ENCODE data around the gene C3orf52. TPM values are rescaled to one million over a fixed set of nuclear protein-coding genes. Genes with fewer than 3 reads are reported as not detected.
A peak's percentile ranks its signal among the peaks of the same experiment; 100 is the strongest.
"Not testable (repeated sequence)": the region's sequence is repeated elsewhere in the genome, so short reads cannot be mapped to it uniquely, and the experiment has no call there.

The C3orf52 gene
- total RNA-seq, 1 donor from 2014 or later, result 13.0 TPM

DNA sequence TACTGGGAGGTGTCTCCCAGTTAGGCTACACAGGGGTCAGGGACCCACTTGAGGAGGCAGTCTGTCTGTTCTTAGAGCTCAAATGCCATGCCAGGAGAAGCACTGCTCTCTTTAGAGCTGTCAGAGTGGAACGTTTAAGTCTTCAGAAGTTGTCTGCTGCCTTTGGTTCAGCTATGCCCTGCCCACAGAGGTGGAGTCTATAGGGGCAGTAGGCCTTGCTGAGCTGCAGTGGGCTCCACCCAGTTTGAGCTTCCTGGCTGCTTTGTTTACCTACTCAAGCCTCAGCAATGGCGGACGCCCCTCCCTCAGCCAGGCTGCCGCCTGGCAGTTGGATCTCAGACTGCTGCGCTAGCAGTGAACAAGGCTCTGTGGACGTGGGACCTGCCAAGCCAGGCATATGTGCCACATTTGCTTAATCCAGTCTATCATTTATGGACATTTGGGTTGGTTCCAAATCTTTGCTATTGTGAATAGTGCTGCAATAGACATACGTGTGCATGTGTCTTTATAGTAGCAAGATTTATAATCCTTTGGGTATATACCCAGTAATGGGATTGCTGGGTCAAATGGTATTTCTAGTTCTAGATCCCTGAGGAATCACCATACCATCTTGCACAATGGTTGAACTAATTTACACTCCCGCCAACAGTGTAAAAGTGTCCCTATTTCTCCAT, 13.7 kb upstream of the C3orf52 start:
- H3K36me3 Mint-ChIP-seq (ENCODE audit: low read depth); intact Hi-C loops (cut with micrococcal nuclease); H3K27me3 Mint-ChIP-seq: not testable (repeated sequence)
- Mint-ChIP-seq H3K9me3 (peaks cover 29% of the 10 kb centered on the region), H3K4me3 (peak overlapping the region; percentile 72), H3K27ac (peak overlapping the region; percentile 76), H3K4me1 (peaks cover 33% of the 10 kb centered on the region)
- DNase-seq, result peak; percentile 93

DNA sequence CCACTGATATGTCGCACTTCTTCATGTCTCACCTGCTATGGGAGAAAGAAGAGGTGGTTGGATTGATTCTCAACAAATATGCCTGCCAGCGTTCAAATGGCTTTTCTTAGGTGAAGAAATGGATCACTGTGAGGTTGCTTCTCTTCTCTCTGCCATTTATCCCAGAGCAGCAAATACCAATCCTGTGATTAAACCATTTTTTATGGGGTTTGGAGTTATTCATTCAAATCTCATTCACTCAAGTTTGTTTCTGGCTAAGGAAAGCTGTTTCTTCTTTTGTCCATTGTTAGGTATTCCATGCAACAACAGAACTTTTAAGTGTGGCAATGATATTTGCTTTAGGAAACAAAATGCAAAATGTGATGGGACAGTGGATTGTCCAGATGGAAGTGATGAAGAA, 12.2 kb upstream of the C3orf52 start:
- Mint-ChIP-seq H3K27me3 (peaks cover 3% of the 10 kb centered on the region), H3K4me1 (peaks cover 38% of the 10 kb centered on the region), H3K36me3 (ENCODE audit: low read depth) (peaks cover 8% of the 10 kb centered on the region), H3K27ac (no peak overlapping the region), H3K9me3 (peaks cover 17% of the 10 kb centered on the region), H3K4me3 (no peak overlapping the region)
- intact Hi-C loops (cut with micrococcal nuclease), result loop anchor here (2.0 kb wide), 1 partner anchor 17 kb away; no protein-coding TSS in a partner anchor
- DNase-seq, result no peak

DNA sequence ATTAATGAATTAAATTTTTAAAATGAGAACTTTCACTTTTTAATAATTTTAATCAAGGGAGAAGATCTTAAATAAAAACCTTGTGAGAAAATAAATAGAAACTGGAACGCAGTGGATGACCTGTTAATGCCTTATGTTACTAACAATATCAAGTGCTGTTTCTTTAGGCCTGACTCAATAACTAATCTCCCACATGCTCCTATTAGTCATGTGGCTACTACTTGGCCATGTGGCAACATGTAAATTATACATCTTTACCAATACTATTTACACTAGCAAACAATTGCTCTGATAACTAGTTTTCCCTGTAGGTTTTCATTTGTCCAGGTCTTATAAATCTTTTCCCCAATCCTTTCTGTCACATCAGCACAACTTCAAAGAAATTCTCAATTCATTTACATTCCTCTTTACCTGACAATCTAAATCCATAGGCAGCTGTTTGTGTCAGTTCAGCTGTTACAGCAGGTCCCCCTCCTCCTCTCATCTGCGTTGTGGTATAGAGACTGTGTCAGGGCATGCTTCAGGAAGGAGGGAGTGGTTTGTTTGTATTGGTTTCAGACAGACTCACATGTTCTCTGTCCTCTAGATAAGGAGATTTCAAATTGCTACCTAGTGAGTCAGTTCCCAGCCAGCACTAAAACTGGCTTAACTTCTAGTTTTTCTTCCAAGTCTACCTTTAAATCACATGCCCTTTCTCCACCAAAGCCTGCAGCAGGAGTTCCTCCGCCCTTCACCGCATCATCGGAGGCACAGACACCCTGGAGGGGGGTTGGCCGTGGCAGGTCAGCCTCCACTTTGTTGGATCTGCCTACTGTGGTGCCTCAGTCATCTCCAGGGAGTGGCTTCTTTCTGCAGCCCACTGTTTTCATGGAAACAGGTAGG, 11.3 kb upstream of the C3orf52 start:
- peaks cover 38% of the 10 kb centered on the region for H3K4me1 Mint-ChIP-seq
- intact Hi-C loops (cut with micrococcal nuclease), result loop anchor here (1.0 to 2.0 kb wide), 2 partner anchors 11 to 18 kb away; partner anchors contain the start of gene C3orf52
- H3K4me3 Mint-ChIP-seq, result peak overlapping the region; percentile 60
- DNase-seq, result peak; percentile 84
- H3K27ac Mint-ChIP-seq, result peak overlapping the region; percentile 75
- peaks cover 6% of the 10 kb centered on the region for H3K36me3 Mint-ChIP-seq (ENCODE audit: low read depth)
- H3K9me3 Mint-ChIP-seq, result peaks cover 12% of the 10 kb centered on the region
- H3K27me3 Mint-ChIP-seq, result no peaks in the 10 kb centered on the region

DNA sequence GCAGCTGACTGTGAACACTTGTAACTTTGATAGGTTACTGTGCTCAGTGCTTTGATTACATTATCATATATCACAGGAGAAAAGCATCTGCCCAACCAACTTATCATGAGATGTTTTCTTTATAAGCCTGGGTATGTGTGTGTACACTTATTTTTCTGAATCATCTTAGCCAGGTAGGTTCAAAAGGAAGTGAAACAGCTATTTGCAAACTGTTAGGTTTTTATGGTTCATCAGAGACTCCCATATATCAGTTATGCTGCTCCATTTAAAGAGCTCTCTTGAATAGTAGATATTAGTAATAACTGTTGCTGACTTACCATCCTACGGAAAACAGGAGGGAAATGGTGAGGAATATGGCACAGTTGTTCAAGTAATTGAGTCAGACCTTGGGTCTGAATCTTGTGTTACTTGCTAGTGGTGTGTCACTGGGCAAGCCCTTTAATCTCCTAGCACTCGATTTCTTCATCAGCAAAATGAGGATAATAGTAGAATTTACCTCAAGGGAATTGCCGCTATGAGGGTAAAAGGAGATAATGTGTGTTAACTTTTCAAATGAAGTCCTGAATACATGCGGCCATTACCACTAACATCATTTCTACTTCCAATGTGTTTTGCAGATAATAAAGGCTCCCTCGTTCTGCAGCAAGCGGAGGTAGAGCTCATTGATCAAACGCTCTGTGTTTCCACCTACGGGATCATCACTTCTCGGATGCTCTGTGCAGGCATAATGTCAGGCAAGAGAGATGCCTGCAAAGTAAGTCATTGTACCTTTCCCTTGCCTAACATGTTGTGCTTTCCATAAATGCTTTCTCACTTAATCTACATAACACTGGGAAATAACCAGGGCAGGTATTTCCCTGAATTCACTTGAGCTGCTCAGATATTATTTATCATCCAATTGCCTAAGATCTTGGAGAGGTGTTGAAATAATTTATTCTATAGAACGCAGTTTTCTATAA, 7.8 kb upstream of the C3orf52 start:
- Mint-ChIP-seq H3K4me1 (peaks cover 23% of the 10 kb centered on the region), H3K9me3 (no peaks in the 10 kb centered on the region), H3K27me3 (peaks cover 2% of the 10 kb centered on the region), H3K4me3 (no peak overlapping the region), H3K27ac (no peak overlapping the region), H3K36me3 (ENCODE audit: low read depth) (no peaks in the 10 kb centered on the region)
- DNase-seq, result no peak
- intact Hi-C loops (cut with micrococcal nuclease), result no loop called here

DNA sequence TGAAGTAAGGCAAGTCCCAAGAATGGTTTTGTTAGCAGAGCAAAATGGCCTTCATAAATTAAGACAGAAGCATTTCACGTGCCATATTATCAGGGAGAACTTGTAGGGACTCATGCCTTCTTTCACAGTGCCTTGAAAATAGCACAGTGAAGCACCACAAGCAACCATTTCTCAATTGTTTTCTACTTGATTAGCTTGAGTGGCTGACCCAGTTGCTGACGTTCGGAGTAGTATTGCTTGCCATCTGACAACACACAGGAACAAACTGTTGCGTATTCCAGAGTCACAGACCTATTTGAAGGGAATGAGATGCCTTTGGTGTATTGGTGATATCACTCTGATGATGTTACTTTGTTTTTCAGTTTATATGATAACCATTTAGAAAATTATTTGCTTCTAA, 3.0 kb upstream of the C3orf52 start:
- Mint-ChIP-seq H3K27me3 (peaks cover 2% of the 10 kb centered on the region), H3K9me3 (no peaks in the 10 kb centered on the region), H3K36me3 (ENCODE audit: low read depth) (no peaks in the 10 kb centered on the region), H3K4me3 (no peak overlapping the region), H3K4me1 (peaks cover 29% of the 10 kb centered on the region), H3K27ac (no peak overlapping the region)
- no peak for DNase-seq
- intact Hi-C loops (cut with micrococcal nuclease), result no loop called here

DNA sequence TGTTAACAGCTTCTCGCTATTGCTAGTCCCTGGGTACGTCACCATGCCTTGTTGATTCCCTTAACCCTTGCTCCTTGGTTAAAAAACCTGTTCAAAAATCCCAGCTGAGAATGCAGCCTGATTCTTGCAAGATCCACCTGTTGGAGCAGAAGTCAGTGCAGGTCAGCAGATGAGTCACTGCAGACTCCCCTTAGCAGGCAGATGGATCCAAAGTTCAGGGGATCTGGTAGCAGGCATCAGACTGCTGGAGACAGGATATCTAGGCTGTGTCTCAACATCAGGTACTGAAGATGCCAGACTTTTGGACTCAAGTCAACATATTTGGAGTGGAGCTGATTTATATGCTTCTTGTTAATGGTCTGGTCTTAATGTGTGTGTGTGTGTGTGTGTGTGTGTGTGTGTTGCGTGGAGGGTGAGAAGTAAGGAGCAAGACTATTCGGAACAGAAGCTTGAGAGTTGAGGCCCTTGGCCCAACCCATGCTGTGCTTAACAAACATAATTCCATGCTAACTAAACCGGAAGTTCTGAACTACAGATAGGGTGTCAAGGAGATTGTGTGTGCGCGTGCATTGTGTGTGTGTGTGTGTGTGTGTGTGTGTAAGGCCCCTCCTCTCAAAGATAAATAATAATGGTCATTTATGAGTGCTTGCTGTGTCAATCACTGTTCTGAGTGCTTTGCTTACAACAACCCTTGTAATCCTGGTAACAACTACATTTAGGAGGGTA, 1.0 kb upstream of the C3orf52 start:
- intact Hi-C loops (cut with micrococcal nuclease), result loop anchor here (5.0 kb wide), 1 partner anchor 103 kb away; no protein-coding TSS in a partner anchor
- Mint-ChIP-seq H3K4me1 (peaks cover 37% of the 10 kb centered on the region), H3K4me3 (peak overlapping the region; percentile 61), H3K27me3 (peaks cover 2% of the 10 kb centered on the region), H3K27ac (no peak overlapping the region), H3K36me3 (ENCODE audit: low read depth) (peaks cover 4% of the 10 kb centered on the region), H3K9me3 (no peaks in the 10 kb centered on the region)
- no peak for DNase-seq

DNA sequence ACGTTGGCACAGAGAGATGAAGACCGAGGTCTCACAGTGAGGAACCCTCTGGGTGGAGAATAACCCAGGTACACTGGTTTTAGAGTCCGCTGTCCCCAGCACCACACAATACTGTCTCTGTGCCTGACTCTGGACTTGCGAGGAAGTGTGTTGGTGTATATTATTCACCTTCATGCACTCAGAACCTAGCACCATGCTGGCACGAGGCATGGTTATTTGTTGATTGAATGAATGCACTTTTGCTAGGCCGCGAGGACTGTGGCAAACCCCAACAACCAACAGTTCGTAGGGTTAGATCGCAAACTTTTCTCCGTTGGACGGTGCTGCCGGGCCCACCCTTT, 484 bp upstream of the C3orf52 start:
- no peaks in the 10 kb centered on the region for H3K27me3 Mint-ChIP-seq
- H3K4me1 Mint-ChIP-seq, result peaks cover 43% of the 10 kb centered on the region
- peaks cover 4% of the 10 kb centered on the region for H3K36me3 Mint-ChIP-seq (ENCODE audit: low read depth)
- H3K27ac Mint-ChIP-seq, result peak overlapping the region; percentile 87
- H3K4me3 Mint-ChIP-seq, result peak overlapping the region; percentile 93
- no peak for DNase-seq
- no peaks in the 10 kb centered on the region for H3K9me3 Mint-ChIP-seq
- intact Hi-C loops (cut with micrococcal nuclease), result loop anchor here (1.0 to 5.0 kb wide), 3 partner anchors 10 to 103 kb away; partner anchors contain the start of gene GCSAM

DNA sequence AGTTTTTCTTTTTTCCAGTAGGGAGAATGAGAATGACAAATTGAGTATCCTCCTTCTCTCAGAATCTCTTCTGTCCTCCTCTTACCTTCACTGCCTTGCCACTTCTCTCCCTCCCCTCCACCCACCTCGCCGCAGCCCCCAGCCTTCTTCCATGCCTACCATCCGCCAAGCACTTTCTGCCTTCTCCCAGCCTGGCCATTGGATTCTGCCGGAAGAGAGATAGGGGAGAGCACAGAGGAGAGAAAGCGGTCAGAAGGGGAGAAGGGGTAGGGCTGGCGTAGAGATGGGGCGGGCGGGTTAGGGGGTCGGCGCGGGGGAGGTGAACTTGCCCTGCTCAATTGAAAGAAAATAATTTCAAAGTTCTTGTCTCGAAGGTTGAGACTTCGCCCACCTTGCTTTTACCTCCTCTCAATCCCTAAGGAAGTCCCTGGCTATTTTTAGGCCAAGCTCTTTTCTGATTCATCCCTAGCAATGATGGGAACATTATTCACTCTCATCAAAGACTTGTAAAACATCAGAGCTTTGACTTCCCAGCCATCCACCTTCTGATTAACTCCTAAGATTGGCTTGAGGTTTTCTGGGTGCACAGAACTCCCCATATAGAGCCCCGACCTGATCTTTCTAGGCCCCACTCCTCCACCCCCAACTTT, 811 bp downstream of the C3orf52 start:
- Mint-ChIP-seq H3K36me3 (ENCODE audit: low read depth) (peaks cover 4% of the 10 kb centered on the region), H3K27ac (peak overlapping the region; percentile 87), H3K4me3 (peak overlapping the region; percentile 93), H3K27me3 (no peaks in the 10 kb centered on the region), H3K4me1 (peaks cover 48% of the 10 kb centered on the region), H3K9me3 (no peaks in the 10 kb centered on the region)
- DNase-seq, result no peak
- intact Hi-C loops (cut with micrococcal nuclease), result loop anchor here (1.0 to 5.0 kb wide), 3 partner anchors 12 to 105 kb away; partner anchors contain the start of gene GCSAM

DNA sequence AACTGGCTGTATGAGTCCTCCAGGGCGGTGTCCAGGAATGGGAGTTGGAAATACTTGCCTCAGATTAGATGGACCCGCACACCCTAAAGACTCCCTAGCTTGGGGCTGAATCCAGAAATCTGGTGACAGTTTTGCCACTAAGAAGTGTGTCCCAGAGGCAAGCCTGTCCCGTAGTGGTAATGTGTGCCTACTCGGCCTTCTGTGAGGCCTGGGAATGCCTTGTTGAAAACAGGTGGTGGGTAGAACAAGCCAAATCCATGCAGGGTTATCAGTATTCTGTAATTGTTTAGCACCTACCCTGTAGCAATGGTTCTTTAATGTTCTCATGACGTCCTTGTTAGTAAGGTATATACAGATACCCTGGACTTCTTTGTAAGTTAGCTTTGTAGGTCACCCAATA, 1.6 kb downstream of the C3orf52 start:
- peaks cover 55% of the 10 kb centered on the region for H3K4me1 Mint-ChIP-seq
- intact Hi-C loops (cut with micrococcal nuclease), result loop anchor here (2.0 to 5.0 kb wide), 2 partner anchors 45 to 105 kb away; partner anchors contain the start of gene GCSAM

DNA sequence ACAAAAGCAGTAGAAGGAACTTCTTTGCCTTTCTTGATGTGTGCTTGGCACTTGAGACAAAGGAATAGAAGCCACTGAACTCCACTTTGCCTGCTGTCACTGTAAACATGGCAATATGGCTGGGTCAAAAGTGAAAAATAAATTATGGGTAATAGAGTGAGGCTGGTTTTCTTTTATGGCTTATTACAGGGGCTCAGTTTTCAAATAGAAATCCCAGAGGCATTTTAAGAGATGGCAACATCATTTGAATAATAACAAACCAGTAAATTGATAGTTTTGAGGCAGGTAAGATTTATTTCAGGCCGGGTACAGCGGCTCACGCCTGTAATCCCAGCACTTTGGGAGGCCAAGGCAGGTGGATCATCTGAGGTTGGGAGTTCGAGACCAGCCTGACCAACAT, 2.8 kb downstream of the C3orf52 start:
- Mint-ChIP-seq H3K9me3 (no peaks in the 10 kb centered on the region), H3K36me3 (ENCODE audit: low read depth) (peaks cover 11% of the 10 kb centered on the region), H3K27me3 (no peaks in the 10 kb centered on the region), H3K4me1 (peaks cover 63% of the 10 kb centered on the region), H3K27ac (no peak overlapping the region), H3K4me3 (no peak overlapping the region)
- no peak for DNase-seq
- intact Hi-C loops (cut with micrococcal nuclease), result loop anchor here (5.0 kb wide), 1 partner anchor 107 kb away; no protein-coding TSS in a partner anchor

More for the DNA sequence above, 1.6 kb downstream of the C3orf52 start:
- Mint-ChIP-seq H3K36me3 (ENCODE audit: low read depth) (peaks cover 6% of the 10 kb centered on the region), H3K27me3 (no peaks in the 10 kb centered on the region), H3K9me3 (no peaks in the 10 kb centered on the region), H3K27ac (peak overlapping the region; percentile 15), H3K4me3 (peak overlapping the region; percentile 93)
- DNase-seq, result no peak

DNA sequence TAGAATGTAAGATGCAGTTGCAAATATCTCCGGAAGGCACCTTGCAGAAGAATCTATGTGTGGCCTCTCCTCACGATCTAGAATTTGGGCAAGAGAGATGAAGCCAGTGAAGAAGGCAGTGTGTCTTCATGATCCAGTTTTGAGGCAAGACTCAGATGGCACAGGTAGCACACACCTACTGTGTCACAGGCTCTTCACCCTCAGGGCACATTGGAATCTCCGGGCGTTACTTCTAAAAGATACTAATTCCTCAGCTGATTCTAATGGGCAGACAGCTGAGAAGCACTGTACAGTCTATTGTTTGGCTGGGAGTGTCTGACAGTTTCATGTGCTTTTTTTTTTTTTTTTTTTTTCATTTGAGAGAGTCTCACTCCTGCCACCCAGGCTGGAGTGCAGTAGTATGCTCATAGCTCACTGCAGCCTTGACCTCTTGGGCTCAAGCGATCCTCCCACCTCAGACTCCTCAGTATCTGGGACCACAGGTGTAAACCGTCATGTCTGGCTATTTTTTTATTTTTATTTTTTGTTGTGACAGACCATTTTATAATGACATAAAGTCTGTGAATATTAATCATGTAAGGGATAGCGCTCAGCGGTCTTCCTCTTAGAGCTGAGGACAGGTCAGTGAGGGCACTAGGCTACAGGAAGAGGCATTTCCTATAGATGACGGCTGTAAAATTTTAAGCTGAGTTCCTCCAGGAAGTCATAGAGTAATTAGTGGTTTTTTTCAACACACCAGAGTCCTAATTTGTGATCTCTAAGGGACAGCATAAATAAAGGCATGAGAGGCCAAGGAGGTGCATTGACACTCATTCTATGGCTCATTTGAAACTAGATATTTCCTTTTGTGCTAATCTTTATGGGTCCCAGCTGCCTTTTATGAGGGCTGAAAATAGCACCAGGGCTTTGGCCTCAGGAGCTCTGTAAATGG, 4.0 kb downstream of the C3orf52 start:
- peaks cover 59% of the 10 kb centered on the region for H3K4me1 Mint-ChIP-seq

More for the DNA sequence above, 4.0 kb downstream of the C3orf52 start:
- Mint-ChIP-seq H3K36me3 (ENCODE audit: low read depth) (peaks cover 16% of the 10 kb centered on the region), H3K27ac (peak overlapping the region; percentile 53), H3K9me3 (no peaks in the 10 kb centered on the region), H3K27me3 (no peaks in the 10 kb centered on the region), H3K4me3 (no peak overlapping the region)
- DNase-seq, result no peak
- intact Hi-C loops (cut with micrococcal nuclease), result loop anchor here (5.0 kb wide), 1 partner anchor 108 kb away; no protein-coding TSS in a partner anchor
